Measurements from ENCODE around the gene THUMPD2.

GRCh38 chr2:39762448-39762847 is 16.6 kb downstream of the THUMPD2 start:
- TF ChIP-seq POLR2AphosphoS5 (IDR thresholded peaks at IDR 0.05; ENCODE audit: borderline replicate concordance, low read depth, low read length) (no peak), EZH2 (IDR thresholded peaks at IDR 0.05) (no peak), FOXP2 (optimal IDR thresholded peaks at IDR 0.05; ENCODE audit: control extremely low read depth, extremely low read length, insufficient read depth) (no peak)

All from SK-N-MC (cell line).